Neural cell (in vitro differentiated cells): Measurements from ENCODE around the gene ILDR2. TPM values are rescaled to one million over a fixed set of nuclear protein-coding genes. Genes with fewer than 3 reads are reported as not detected.

ENCODE experiments used
- H2AFZ ChIP-seq: fragments of 200-600, 300-800 bp; sonication (generic), shearing (Covaris generic); 2 replicates; pipeline ENCODE4 v1.6.0; 2014; ENCODE audit warnings: low read depth, mild to moderate bottlenecking, antibody characterized with exemption, low read length, moderate library complexity
- H3F3A ChIP-seq: fragments of 200-600 bp; shearing (Covaris generic); 2 replicates; pipeline ENCODE4 v1.6.1; 2016; ENCODE audit warnings: mild to moderate bottlenecking, moderate library complexity, mixed read lengths, antibody characterized with exemption, low read length; ENCODE audit not compliant: insufficient read depth, poor library complexity, severe bottlenecking
- H3K27ac ChIP-seq: fragments of 200-600, 300-800 bp; sonication (generic), shearing (Covaris generic); 2 replicates; pipeline ENCODE4 v1.5.1; 2014; ENCODE audit warnings: mild to moderate bottlenecking, low read length, moderate library complexity
- H3K27me3 ChIP-seq: fragments of 300-800, 200-600 bp; sonication (generic), shearing (Covaris generic); 2 replicates; pipeline ENCODE4 v1.6.0; 2014; ENCODE audit warnings: mild to moderate bottlenecking, low read depth, low read length, moderate library complexity; ENCODE audit not compliant: insufficient read depth
- H3K36me3 ChIP-seq: fragments of 300-800, 200-600 bp; sonication (generic), shearing (Covaris generic); 2 replicates; pipeline ENCODE4 v1.5.1; 2014; ENCODE audit warnings: mild to moderate bottlenecking, antibody characterized with exemption, low read length, moderate library complexity; ENCODE audit not compliant: insufficient read depth
- H3K4me2 ChIP-seq: fragments of 300-800, 200-600 bp; sonication (generic), shearing (Covaris generic); 2 replicates; pipeline ENCODE4 v1.6.0; 2014; ENCODE audit warnings: mild to moderate bottlenecking, low read length
- H3K4me3 ChIP-seq: fragments of 300-800, 200-600 bp; sonication (generic), shearing (Covaris generic); 2 replicates; pipeline ENCODE4 v1.5.1; 2014; ENCODE audit warnings: mild to moderate bottlenecking, low read length, moderate library complexity
- H3K79me2 ChIP-seq: fragments of 200-600 bp; shearing (Covaris generic); replicated peaks from 2 replicates; pipeline ENCODE4 v1.6.0; 2014; ENCODE audit warnings: mild to moderate bottlenecking, low read length, moderate library complexity; ENCODE audit not compliant: insufficient read depth
- H3K9ac ChIP-seq: fragments of 300-800, 200-600 bp; sonication (generic), shearing (Covaris generic); 2 replicates; pipeline ENCODE4 v1.6.1; 2016; ENCODE audit warnings: mild to moderate bottlenecking, low read length, mixed read lengths
- H3K9me2 ChIP-seq: fragments of 200-600 bp; shearing (Covaris generic); 2 replicates; pipeline ENCODE4 v1.6.1; 2016; ENCODE audit warnings: mild to moderate bottlenecking, low read length, mixed read lengths; ENCODE audit not compliant: insufficient read depth
- H3K9me3 ChIP-seq: fragments of 200-600, 300-800 bp; sonication (generic), shearing (Covaris generic); 2 replicates; pipeline ENCODE4 v1.6.1; 2016; ENCODE audit warnings: mild to moderate bottlenecking, mixed run types, low read length, moderate library complexity, mixed read lengths
- H4K20me1 ChIP-seq: fragments of 200-600 bp; shearing (Covaris generic); 2 replicates; pipeline ENCODE4 v1.6.1; 2016; ENCODE audit warnings: mild to moderate bottlenecking, mixed run types; ENCODE audit not compliant: insufficient read depth
- EP300 ChIP-seq: fragments of 450-650 bp; conservative IDR thresholded peaks from 2 replicates; pipeline ENCODE4 v1.6.1; 2014; ENCODE audit warnings: antibody characterized with exemption, mild to moderate bottlenecking, moderate library complexity; ENCODE audit not compliant: poor library complexity, severe bottlenecking
- EZH2 ChIP-seq: fragments of 200-600, 300-800 bp; shearing (Covaris generic), sonication (generic); IDR thresholded peaks from 2 replicates; pipeline ENCODE4 v1.6.1; 2014; ENCODE audit warnings: antibody characterized with exemption, low read length, borderline replicate concordance, mild to moderate bottlenecking; ENCODE audit not compliant: insufficient read depth, poor library complexity, severe bottlenecking
- MXI1 ChIP-seq: fragments of 450-650 bp; conservative IDR thresholded peaks from 2 replicates; pipeline ENCODE4 v1.6.1; 2014; ENCODE audit warnings: antibody characterized with exemption, mild to moderate bottlenecking; ENCODE audit not compliant: poor library complexity, severe bottlenecking
- POLR2AphosphoS5 ChIP-seq: IDR thresholded peaks from 2 replicates; pipeline ENCODE4 v1.6.1; 2012
- RAD21 ChIP-seq: fragments of 450-650 bp; conservative IDR thresholded peaks from 2 replicates; pipeline ENCODE4 v1.6.1; 2014; ENCODE audit warnings: antibody characterized with exemption, mild to moderate bottlenecking, moderate library complexity
- SMC3 ChIP-seq: fragments of 450-650 bp; conservative IDR thresholded peaks from 2 replicates; pipeline ENCODE4 v1.6.1; 2014; ENCODE audit warnings: antibody characterized with exemption, mild to moderate bottlenecking, moderate library complexity; ENCODE audit not compliant: poor library complexity
- TAF1 ChIP-seq: IDR thresholded peaks from 2 replicates; pipeline ENCODE4 v1.6.1; 2012; ENCODE audit warnings: low read depth
- polyA plus RNA-seq: library from polyadenylated mRNA; depleted of rRNA; stranded (reverse); fragments of >200 nt; gene quantifications from 2 replicates; pipeline ENCODE4 v1.2.3, GENCODE V29; 2014
- TF ChIP-seq, protein P1 (sequence below): IDR thresholded peaks from 2 replicates; pipeline ENCODE4 v1.6.1; 2012; ENCODE audit warnings: borderline replicate concordance
- TF ChIP-seq, protein P2 (sequence below): fragments of 450-650 bp; IDR thresholded peaks from 2 replicates; pipeline ENCODE4 v1.5.1; 2014; ENCODE audit warnings: antibody characterized with exemption, mild to moderate bottlenecking, moderate library complexity; ENCODE audit not compliant: poor library complexity, severe bottlenecking

Gene ILDR2
- polyA plus RNA-seq, 1 donor from 2014 or later, result 6.8 TPM

- H3K79me2 ChIP-seq, result no peaks in the 10 kb centered on the region
- no peak overlapping the region for H3K4me3 ChIP-seq
- TF ChIP-seq, protein P1, sequence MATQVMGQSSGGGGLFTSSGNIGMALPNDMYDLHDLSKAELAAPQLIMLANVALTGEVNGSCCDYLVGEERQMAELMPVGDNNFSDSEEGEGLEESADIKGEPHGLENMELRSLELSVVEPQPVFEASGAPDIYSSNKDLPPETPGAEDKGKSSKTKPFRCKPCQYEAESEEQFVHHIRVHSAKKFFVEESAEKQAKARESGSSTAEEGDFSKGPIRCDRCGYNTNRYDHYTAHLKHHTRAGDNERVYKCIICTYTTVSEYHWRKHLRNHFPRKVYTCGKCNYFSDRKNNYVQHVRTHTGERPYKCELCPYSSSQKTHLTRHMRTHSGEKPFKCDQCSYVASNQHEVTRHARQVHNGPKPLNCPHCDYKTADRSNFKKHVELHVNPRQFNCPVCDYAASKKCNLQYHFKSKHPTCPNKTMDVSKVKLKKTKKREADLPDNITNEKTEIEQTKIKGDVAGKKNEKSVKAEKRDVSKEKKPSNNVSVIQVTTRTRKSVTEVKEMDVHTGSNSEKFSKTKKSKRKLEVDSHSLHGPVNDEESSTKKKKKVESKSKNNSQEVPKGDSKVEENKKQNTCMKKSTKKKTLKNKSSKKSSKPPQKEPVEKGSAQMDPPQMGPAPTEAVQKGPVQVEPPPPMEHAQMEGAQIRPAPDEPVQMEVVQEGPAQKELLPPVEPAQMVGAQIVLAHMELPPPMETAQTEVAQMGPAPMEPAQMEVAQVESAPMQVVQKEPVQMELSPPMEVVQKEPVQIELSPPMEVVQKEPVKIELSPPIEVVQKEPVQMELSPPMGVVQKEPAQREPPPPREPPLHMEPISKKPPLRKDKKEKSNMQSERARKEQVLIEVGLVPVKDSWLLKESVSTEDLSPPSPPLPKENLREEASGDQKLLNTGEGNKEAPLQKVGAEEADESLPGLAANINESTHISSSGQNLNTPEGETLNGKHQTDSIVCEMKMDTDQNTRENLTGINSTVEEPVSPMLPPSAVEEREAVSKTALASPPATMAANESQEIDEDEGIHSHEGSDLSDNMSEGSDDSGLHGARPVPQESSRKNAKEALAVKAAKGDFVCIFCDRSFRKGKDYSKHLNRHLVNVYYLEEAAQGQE, result no peak
- TF ChIP-seq SMC3, result no peak
- TF ChIP-seq, protein P2, sequence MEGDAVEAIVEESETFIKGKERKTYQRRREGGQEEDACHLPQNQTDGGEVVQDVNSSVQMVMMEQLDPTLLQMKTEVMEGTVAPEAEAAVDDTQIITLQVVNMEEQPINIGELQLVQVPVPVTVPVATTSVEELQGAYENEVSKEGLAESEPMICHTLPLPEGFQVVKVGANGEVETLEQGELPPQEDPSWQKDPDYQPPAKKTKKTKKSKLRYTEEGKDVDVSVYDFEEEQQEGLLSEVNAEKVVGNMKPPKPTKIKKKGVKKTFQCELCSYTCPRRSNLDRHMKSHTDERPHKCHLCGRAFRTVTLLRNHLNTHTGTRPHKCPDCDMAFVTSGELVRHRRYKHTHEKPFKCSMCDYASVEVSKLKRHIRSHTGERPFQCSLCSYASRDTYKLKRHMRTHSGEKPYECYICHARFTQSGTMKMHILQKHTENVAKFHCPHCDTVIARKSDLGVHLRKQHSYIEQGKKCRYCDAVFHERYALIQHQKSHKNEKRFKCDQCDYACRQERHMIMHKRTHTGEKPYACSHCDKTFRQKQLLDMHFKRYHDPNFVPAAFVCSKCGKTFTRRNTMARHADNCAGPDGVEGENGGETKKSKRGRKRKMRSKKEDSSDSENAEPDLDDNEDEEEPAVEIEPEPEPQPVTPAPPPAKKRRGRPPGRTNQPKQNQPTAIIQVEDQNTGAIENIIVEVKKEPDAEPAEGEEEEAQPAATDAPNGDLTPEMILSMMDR, result no peak
- TF ChIP-seq TAF1, result no peak
- no peak for TF ChIP-seq RAD21
- no peaks in the 10 kb centered on the region for H3K36me3 ChIP-seq
- H3F3A ChIP-seq, result no peaks in the 10 kb centered on the region
- H3K4me2 ChIP-seq, result no peak overlapping the region
- H3K9me2 ChIP-seq, result no peaks in the 10 kb centered on the region
- no peak overlapping the region for H3K9ac ChIP-seq
- no peaks in the 10 kb centered on the region for H3K27me3 ChIP-seq
- no peak overlapping the region for H2AFZ ChIP-seq
- no peaks in the 10 kb centered on the region for H4K20me1 ChIP-seq
- H3K27ac ChIP-seq, result no peak overlapping the region
- no peaks in the 10 kb centered on the region for H3K9me3 ChIP-seq
These were observed 38.0 kb upstream of the ILDR2 start for GRCh38 chr1:167013108-167013929.

GRCh38 chr1:167012570-167012969, 37.2 kb upstream of the ILDR2 start:
- Histone ChIP-seq H3K4me2 (no peak overlapping the region), H2AFZ (no peak overlapping the region), H3K9me2 (no peaks in the 10 kb centered on the region), H3K9me3 (no peaks in the 10 kb centered on the region), H4K20me1 (no peaks in the 10 kb centered on the region), H3K36me3 (no peaks in the 10 kb centered on the region), H3K9ac (no peak overlapping the region), H3K4me3 (no peak overlapping the region), H3K27ac (no peak overlapping the region), H3K79me2 (no peaks in the 10 kb centered on the region), H3K27me3 (no peaks in the 10 kb centered on the region), H3F3A (no peaks in the 10 kb centered on the region)
- TF ChIP-seq, protein P1, result no peak
- TF ChIP-seq TAF1, result no peak
- TF ChIP-seq EP300, result no peak
- no peak for TF ChIP-seq RAD21
- TF ChIP-seq, protein P2, result no peak
- no peak for TF ChIP-seq EZH2
- TF ChIP-seq POLR2AphosphoS5, result no peak
- no peak for TF ChIP-seq SMC3
- TF ChIP-seq MXI1, result no peak
